ENCODE data around the gene SRSF9. TPM values are rescaled to one million over a fixed set of nuclear protein-coding genes. Genes with fewer than 3 reads are reported as not detected.

Gene SRSF9
- total and polyA plus RNA-seq, 2 of the 13 experiments (the other 11 are each of a cell fraction or from before 2014, with no cell fraction given), result 125 to 144 TPM

- TF ChIP-seq NFAT5 (CRISPR knock-in tag; IDR thresholded peaks at IDR 0.05) (no peak), NFIB (CRISPR knock-in tag; IDR thresholded peaks at IDR 0.05; ENCODE audit: borderline replicate concordance) (no peak), ATF4 (CRISPR knock-in tag; IDR thresholded peaks at IDR 0.05) (no peak), ZNF646 (CRISPR knock-in tag; IDR thresholded peaks at IDR 0.05) (peak; percentile 84), ZSCAN21 (CRISPR knock-in tag; IDR thresholded peaks at IDR 0.05; ENCODE audit: borderline replicate concordance) (no peak), ELF1 (CRISPR knock-in tag; IDR thresholded peaks at IDR 0.05) (peak; percentile 74), ZFY (CRISPR knock-in tag; IDR thresholded peaks at IDR 0.05) (peak; percentile 33; the same call in 1 of the 2 replicates), ZFX (CRISPR knock-in tag; IDR thresholded peaks at IDR 0.05; ENCODE audit: low read depth) (peak; percentile 69), ZNF572 (CRISPR knock-in tag; IDR thresholded peaks at IDR 0.05) (no peak), ZNF709 (CRISPR knock-in tag; IDR thresholded peaks at IDR 0.05) (0 out of 2 replicates have a peak, but pooled peaks have one; percentile 31), ZNF335 (CRISPR knock-in tag; IDR thresholded peaks at IDR 0.05) (no peak), KDM5A (IDR thresholded peaks at IDR 0.05; ENCODE audit: borderline replicate concordance, low read length) (no peak)
These were observed 55.5 kb downstream of the SRSF9 start (continued) for GRCh38 chr12:120413901-120414695.

Measured in HepG2 (cell line).